Occipital lobe (tissue), 2 donors: ENCODE results near the gene ATCAY. TPM values are rescaled to one million over a fixed set of nuclear protein-coding genes. Genes with fewer than 3 reads are reported as not detected.
"Not testable (repeated sequence)": the region's sequence is repeated elsewhere in the genome, so short reads cannot be mapped to it uniquely, and the experiment has no call there.

Experiments used
- DNase-seq: peaks from one replicate; lab custom pipeline; 2025; lab: John Stamatoyannopoulos, UW
- total RNA-seq: library from RNA; depleted of rRNA; stranded (reverse); fragments of >200 nt; gene quantifications from one replicate; pipeline ENCODE4 v1.2.3, GENCODE V29; 2014

The ATCAY gene
- total RNA-seq, 1 donor from 2014 or later, result 85.9 TPM

GRCh38 chr19:3947316-3947933, 66.9 kb downstream of the ATCAY start:
- not testable (repeated sequence) for DNase-seq

- DNase-seq, result no peak
These were observed 68.8 kb downstream of the ATCAY start for GRCh38 chr19:3949294-3949693.

- DNase-seq, result no peak
These were observed 69.7 kb downstream of the ATCAY start for GRCh38 chr19:3949997-3950859.

GRCh38 chr19:3950871-3951861, 70.7 kb downstream of the ATCAY start:
- no peak for DNase-seq

GRCh38 chr19:3952755-3953276, 72.3 kb downstream of the ATCAY start:
- DNase-seq, result not testable (repeated sequence)

GRCh38 chr19:3954107-3954506, 73.6 kb downstream of the ATCAY start:
- no peak for DNase-seq

- not testable (repeated sequence) for DNase-seq
These were observed 74.8 kb downstream of the ATCAY start for GRCh38 chr19:3955276-3955675.

GRCh38 chr19:3955688-3956087, 75.2 kb downstream of the ATCAY start:
- DNase-seq, result no peak

- DNase-seq, result no peak
These were observed 78.6 kb downstream of the ATCAY start for GRCh38 chr19:3958836-3959765.

- DNase-seq, result no peak
These were observed 79.3 kb downstream of the ATCAY start for GRCh38 chr19:3959766-3960131.

GRCh38 chr19:3961007-3961406, 80.5 kb downstream of the ATCAY start:
- no peak for DNase-seq

GRCh38 chr19:3963458-3964255, 83.2 kb downstream of the ATCAY start:
- no peak for DNase-seq

GRCh38 chr19:3964256-3965194, 84.0 kb downstream of the ATCAY start:
- no peak for DNase-seq

GRCh38 chr19:3966051-3967017, 85.8 kb downstream of the ATCAY start:
- no peak for DNase-seq

- not testable (repeated sequence) for DNase-seq
These were observed 87.5 kb downstream of the ATCAY start for GRCh38 chr19:3967983-3968382.

- no peak for DNase-seq
These were observed 88.3 kb downstream of the ATCAY start for GRCh38 chr19:3968556-3969434.
